Raji (cell line): ENCODE data around the gene NANOS2.
A peak's percentile ranks its signal among the peaks of the same experiment; 100 is the strongest.

Experiments
- POLR2A ChIP-seq: IDR thresholded peaks from 2 replicates; pipeline ENCODE4 v1.6.1; 2011; ENCODE audit warnings: low read depth, low read length, control low read depth; ENCODE audit not compliant: insufficient read depth

NANOS2 gene

DNA sequence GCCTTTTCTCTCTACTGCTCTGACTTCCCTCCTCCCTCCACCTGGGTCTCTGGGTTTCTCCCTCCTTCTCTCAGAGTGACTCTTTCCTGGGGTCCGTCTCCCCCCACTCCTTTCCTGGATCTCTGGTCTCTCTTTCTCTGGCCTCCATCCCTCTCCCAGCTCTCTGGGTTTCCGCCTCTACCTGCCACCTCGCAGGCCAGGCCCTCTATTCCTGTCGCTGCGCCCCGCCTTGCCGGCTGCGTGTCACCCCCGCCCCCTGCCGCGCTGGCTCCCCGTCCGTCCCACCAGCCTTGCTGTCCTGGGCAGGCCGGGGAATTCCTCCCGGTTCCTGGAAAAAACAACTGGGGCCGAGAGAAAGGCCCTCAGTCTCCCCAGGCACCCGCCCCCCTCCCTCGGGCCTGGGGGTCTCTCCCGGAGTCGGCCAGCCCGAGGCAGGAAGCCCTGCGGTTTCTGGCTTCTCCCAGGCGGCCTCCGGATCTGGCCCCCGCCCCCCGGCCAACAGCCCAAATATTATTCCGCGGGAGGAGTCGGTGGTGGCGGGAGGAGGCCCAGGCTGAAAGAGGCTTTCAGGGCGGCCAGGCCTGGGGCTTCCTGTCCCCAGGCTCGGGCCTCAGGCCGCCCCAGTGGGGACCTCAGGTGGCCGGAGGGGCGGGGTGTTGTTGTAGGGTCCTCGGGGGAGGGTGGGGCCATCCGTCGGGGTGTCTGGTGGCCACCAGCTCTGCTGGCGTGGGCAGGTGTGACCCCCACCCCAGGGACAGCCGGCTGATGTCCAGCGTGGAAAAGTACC, 38.0 kb downstream of the NANOS2 start:
- TF ChIP-seq POLR2A, result no peak

DNA sequence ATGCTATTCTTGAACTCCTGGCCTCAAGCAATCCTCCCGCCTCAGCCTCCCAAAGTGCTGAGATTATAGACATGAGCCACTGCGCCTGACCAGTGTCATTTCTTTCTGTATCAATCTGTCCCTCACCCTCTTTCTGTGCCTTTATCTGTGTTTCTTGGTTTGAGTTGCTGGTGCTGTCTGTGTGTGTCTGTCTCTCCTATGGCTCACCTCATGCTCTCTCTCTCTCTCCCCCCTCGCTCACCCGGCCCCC, 38.5 kb downstream of the NANOS2 start:
- no peak for TF ChIP-seq POLR2A

DNA sequence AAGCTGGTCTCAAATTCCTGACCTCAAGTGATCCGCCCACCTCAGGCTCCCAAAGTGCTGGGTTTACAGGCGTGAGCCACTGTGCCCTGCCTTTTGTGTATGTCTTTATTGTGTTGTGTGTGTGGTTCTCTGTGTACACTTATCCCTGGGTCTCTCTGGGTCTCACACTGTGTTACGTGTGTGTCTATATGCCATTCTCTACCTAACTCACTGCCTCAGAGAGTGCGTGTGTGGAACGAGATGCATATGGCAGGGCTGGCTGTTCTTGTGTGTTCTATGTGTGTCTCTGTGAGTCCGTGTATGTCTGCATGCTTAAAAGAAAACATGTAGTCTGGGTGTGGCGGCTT, 40.0 kb downstream of the NANOS2 start:
- no peak for TF ChIP-seq POLR2A

DNA sequence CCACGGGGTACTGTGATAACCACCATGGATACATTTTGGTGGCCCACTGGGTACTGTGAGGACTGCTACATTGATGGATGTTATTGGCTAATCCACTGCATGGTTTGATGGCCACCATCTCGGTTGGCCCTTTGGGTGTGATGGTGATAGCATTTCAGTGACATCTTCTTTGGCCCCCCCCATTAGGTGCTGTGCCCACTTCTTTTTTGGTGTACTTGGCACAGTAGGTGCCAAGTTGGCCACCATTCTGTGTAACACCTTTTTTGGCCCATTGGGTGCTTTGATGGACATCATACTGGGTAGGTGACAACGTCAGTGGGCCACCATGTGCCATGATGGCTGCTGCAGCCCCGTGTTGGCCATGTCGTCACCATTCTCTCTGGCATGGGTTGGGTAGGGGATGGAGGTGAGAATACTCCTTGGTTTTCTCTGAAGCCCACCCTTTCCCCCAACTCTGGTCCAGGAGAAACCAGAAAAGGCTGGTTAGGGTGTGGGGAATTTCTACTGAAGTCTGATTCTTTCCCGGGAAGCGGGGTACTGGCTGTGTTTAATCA, 41.3 kb downstream of the NANOS2 start:
- TF ChIP-seq POLR2A, result no peak

DNA sequence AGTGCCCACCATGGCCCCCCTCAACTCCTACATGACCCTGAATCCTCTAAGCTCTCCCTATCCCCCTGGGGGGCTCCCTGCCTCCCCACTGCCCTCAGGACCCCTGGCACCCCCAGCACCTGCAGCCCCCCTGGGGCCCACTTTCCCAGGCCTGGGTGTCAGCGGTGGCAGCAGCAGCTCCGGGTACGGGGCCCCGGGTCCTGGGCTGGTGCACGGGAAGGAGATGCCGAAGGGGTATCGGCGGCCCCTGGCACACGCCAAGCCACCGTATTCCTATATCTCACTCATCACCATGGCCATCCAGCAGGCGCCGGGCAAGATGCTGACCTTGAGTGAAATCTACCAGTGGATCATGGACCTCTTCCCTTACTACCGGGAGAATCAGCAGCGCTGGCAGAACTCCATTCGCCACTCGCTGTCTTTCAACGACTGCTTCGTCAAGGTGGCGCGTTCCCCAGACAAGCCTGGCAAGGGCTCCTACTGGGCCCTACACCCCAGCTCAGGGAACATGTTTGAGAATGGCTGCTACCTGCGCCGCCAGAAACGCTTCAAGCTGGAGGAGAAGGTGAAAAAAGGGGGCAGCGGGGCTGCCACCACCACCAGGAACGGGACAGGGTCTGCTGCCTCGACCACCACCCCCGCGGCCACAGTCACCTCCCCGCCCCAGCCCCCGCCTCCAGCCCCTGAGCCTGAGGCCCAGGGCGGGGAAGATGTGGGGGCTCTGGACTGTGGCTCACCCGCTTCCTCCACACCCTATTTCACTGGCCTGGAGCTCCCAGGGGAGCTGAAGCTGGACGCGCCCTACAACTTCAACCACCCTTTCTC, 42.3 kb downstream of the NANOS2 start:
- TF ChIP-seq POLR2A, result no peak

DNA sequence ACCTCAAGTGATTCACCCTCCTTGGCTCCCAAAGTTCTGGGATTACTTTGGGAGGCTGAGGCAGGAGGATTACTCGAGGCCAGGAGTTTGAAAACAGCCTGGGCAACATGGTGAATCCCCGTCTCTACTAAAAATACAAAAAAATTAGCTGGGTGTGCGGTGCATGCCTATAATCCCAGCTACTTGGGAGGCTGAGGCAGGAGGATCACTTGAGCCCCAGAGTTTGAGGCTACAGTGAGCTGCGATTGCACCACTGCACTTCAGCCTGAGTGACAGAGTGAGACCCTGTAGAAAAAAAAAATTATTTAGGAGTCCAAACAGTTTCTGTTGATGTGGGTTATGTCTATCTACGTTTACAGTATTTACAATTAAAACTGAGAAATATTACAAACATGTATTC, 43.8 kb downstream of the NANOS2 start:
- no peak for TF ChIP-seq POLR2A

DNA sequence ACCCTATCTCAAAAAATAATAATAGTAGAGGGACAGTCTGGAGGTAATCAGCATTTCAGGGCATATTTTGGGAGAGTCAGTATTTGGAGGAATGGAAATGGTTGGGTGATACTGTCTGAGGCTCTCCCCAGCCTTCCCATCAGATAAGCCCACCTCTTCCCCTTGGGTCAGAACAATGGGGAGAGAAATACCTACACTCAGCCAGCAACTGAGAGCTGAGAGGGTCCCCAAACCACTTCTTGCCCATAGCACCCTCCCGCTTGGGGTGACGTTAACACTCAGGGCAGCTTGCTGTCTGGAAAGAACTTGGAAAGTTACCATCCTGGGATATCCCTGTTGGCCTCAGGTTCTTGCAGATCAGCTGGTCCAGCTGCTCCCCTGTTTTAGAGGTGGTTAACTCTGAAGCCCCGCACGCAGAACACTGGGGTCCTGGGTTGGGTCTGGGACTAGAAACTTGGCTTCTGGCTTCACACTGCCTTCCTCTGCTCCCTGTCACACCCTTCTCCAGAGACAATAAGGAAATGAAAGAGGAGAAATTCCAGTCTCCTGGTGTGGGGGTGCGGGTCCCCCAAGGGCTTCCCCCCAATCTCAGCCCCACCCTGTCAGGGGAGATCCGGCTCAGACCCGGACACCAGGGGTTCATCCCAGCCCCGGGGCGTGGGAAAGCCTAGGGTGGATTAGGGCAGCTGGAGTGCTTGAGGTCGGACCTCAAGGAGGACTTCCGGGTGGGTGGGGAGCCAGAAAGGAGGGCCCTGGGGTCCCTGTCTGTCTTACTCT, 48.0 kb downstream of the NANOS2 start:
- TF ChIP-seq POLR2A, result no peak

DNA sequence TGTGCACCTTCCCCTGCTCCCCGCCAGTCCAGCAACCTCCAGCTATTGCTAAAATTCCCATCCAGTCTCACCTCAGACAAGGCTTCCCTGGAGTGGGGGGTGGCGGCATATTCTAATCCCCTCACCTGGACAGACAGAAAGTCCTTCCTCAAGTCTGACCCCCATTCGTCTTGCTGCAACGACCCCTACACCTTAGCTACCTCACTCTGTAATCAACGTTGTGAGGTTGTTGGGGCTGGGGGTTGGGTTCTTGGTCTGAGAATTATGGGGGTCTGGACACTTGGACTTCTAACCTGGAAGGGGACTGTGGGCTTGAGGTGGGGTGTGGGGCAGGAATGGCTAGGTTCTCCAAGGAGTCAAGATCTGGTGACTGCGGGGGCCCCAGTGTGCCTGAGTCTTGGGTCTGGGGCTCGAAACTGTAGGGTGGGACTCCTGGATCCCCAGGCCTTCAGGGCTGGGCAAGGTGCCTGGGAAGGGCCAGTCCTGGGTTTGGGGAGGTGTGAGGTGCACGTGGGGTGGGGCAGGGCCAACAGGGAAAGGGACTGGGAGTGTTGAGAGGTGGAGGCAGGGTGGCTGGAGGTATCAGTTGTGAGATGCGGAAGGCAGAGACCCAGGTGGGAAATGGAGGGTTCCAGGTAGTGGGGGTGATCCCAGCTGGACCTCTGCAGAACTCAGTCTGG, 49.2 kb downstream of the NANOS2 start:
- no peak for TF ChIP-seq POLR2A

DNA sequence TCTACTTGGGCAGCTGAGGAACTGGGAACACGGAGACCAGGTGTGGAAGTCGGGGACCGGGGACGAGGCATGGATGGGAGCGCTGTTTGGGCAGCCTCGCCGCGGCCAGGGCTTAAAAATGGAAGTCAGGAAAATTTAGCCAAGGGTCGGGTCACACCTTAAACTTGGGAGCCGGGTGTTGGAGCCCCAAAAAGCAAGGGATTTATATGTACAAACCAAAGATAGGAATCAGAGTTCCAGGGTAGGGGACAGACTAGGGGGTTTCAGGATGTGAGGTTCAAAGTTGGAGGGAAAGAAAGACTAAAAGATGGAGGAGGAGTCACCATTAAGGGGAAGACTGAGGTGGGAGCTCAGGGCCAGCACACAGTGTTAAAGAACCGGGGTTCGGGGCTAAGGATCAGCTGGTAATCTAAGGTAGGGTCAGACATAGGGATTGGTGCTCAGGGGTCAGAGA, 49.9 kb downstream of the NANOS2 start:
- TF ChIP-seq POLR2A, result no peak

DNA sequence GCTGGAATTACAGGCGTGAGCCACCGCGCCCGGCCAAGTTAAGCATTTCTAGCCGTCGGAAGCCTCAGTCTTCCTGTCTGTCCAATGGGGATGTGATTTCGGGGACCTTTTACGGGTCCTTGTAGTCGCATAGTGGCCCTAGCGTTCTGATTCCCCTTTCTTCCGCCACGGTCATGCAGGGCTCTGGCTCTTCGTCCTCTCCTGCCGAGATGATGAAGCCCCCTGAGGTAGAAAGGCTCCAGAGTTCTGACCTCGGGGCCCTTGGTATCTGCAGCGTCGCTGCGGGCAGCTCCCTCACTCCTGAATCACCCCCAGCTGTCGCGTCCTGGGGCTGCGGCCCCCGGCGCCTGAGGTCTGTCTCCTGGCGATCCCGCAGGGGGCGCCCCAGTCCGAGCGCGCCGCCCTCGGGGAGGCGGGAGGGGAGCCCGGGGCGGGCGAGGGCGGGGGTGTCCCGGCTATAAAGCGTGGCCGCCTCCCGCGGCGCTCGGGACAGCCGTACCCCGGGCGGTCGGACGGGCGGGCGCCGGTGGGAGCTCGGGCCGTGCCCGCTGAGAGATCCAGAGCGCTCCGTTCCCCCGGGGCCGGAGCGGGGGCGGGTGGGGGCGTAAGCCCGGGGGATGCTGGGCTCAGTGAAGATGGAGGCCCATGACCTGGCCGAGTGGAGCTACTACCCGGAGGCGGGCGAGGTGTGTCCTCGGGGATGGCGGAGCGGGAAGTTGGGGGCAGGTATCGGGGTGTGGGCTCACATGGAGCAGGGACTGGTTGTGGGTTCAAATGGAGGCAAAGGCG, 50.5 kb downstream of the NANOS2 start, which contains the start of gene FOXA3:
FOXA3 (plus strand) TSS at position 487 of the 789 bp plus-strand sequence; CDS start at position 618, 131 bp downstream.
- no peak for TF ChIP-seq POLR2A

DNA sequence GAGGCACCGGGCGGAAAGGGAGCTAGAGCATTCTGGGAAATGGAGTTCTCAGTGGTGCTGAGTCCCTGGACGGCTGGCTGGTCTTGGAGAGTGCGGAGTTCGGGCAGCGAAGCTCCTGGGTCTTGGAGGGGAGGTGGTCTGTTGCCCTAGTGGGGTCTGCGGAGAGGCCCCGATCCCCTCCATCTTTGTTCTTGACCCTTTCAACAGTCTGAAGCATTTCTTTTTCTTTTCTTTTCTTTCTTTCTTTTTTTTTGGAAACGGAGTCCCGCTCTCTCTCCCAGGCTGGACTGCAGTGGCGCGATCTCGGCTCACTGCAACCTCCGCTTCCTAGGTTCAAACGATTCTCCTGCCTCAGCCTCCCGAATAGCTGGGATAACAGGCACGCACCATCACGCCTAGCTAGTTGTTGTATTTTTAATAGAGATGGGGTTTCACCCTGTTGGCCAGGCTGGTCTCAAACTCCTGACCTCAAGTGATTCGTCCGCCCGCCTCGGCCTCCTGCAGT, 51.2 kb downstream of the NANOS2 start:
- TF ChIP-seq POLR2A, result 0 out of 2 replicates have a peak, but pooled peaks have one; percentile 6
